Adrenal gland (tissue), 12 donors: ENCODE results near the gene GLI2. TPM values are rescaled to one million over a fixed set of nuclear protein-coding genes. Genes with fewer than 3 reads are reported as not detected.

ENCODE experiments used
- DNase-seq, 7 donors: peaks; one replicate each; pipeline ENCODE4 v3.0.0-alpha.2; 2019 to 2020
- H3K27ac ChIP-seq, 5 donors: fragments of 200-600 bp; sonication (generic) in 4 of 5; 1 replicate in 3 of 5; 2 replicates in 2 of 5; pipeline versions ENCODE4 v1.5.1 to v1.8.0; 2016 to 2020; ENCODE audit warnings: mild to moderate bottlenecking in 1 of 5
- H3K27me3 ChIP-seq: fragments of 200-600 bp; 2 replicates; pipeline ENCODE4 v1.8.0; 2021
- H3K36me3 ChIP-seq, 2 donors: fragments of 200-600 bp; replicated peaks in 1 of 2; 1 replicate in 1 of 2; 2 replicates in 1 of 2; pipeline versions ENCODE4 v1.5.1 to v1.8.0; 2018 to 2022
- H3K4me1 ChIP-seq, 2 donors: fragments of 200-600 bp; replicated peaks in 1 of 2; 1 replicate in 1 of 2; 2 replicates in 1 of 2; pipeline versions ENCODE4 v1.5.1 to v1.8.0; 2018 to 2021
- H3K4me3 ChIP-seq, 4 donors: fragments of 200-600 bp; sonication (generic) in 3 of 4; one replicate each; pipeline ENCODE4 v1.5.1; 2016 to 2018
- H3K9me3 ChIP-seq, 3 donors: fragments of 200-600 bp; sonication (generic) in 1 of 3; replicated peaks in 1 of 3; 1 replicate in 2 of 3; 2 replicates in 1 of 3; pipeline versions ENCODE4 v1.5.1 to v1.8.0; 2016 to 2021
- CTCF ChIP-seq, 6 experiments: fragments of 450-650 bp in 4 of 6; fragments of 200-600 bp in 2 of 6; sonication (generic) in 1 of 6; IDR thresholded peaks; 1 replicate in 5 of 6; 2 replicates in 1 of 6; pipeline versions ENCODE4 v1.5.1 to v1.8.0; 2016 to 2021; ENCODE audit warnings: antibody characterized with exemption in 6 of 6, mild to moderate bottlenecking in 2 of 6, moderate library complexity in 1 of 6
- POLR2A ChIP-seq, 2 donors: fragments of 450-650 bp; IDR thresholded peaks; one replicate each; pipeline ENCODE4 v1.6.1; 2017; ENCODE audit warnings: antibody characterized with exemption in 2 of 2, mild to moderate bottlenecking in 2 of 2, moderate library complexity in 1 of 2
- WGBS, 4 donors: extraction: QIAGEN DNeasy Blood & Tissue Kit in 2 of 4; methylation state at CpG; one replicate each; pipeline versions ENCODE4 v1.1.5 to v1.1.7; 2013 to 2017; 5-methylcytosine and 5-hydroxymethylcytosine counted together
- intact Hi-C, 2 donors: fragments of 100-400 bp; cut with DNase I; formaldehyde crosslinking; loops; one replicate each; pipeline versions ENCODE4 v1.14.1 to v1.15.0; 2022 to 2023
- polyA plus RNA-seq, 3 donors: library from polyadenylated mRNA; stranded (reverse); fragments of 200-250 nt in 2 of 3; fragments of 350-450 nt in 1 of 3; fragmentation: Illumina TruSeq in 1 of 3; extraction: RNeasy Lipid Tissue Mini Kit (QIAGEN cat#74804) in 1 of 3; gene quantifications; one replicate each; pipeline ENCODE4 v1.2.3, GENCODE V29; 2013 to 2014
- total RNA-seq, 9 donors: library from RNA; depleted of rRNA in 4 of 9; stranded (reverse); fragments of >200 nt in 4 of 9; fragments of 120-200 nt in 1 of 9; fragmentation: NEBNext Ultra II Directional in 1 of 9; extraction: Animal tissue kit (Norgen Biotek cat#: 25700) in 1 of 9; gene quantifications; one replicate each; pipeline versions ENCODE4 v1.1.0 to v1.2.4, GENCODE V29; 2013 to 2023
- donor health status: healthy with polysubstance abuse.
- donor health status: Bipolar disorder and iron deficiency.
- donor health status: DM: yes; HTN: yes; CAD: no.
- donor health status: DM: no; HTN: no; CAD: no.
- donor health status: DM: no; HTN: no; CAD: no.
- donor health status: DM: yes; HTN: yes; CAD: no.

The GLI2 gene
- total and polyA plus RNA-seq, 12 donors, result 0.51 to 4.5 (median 2.5) TPM

- Histone ChIP-seq H3K27me3 (no peaks in the 10 kb centered on the region), H3K4me3 (no peak overlapping the region), H3K27ac (no peak overlapping the region), H3K4me1 (no peaks in the 10 kb centered on the region), H3K9me3 (no peaks in the 10 kb centered on the region), H3K36me3 (no peaks in the 10 kb centered on the region)
- TF ChIP-seq CTCF (IDR thresholded peaks at IDR 0.05), result no peak
- TF ChIP-seq POLR2A (IDR thresholded peaks at IDR 0.05), result no peak
- WGBS, 4 donors, result 81 to 82% (median 82%) methylated on average over 5 of the region's 5 CpGs
- DNase-seq, result no peak
- intact Hi-C loops, result no loop called here
Measured at GRCh38 chr2:120711694-120712093, 24.0 kb upstream of the GLI2 start.

- H3K27ac ChIP-seq, result no peak overlapping the region
- TF ChIP-seq POLR2A (IDR thresholded peaks at IDR 0.05) (no peak), CTCF (IDR thresholded peaks at IDR 0.05) (no peak)
- no peaks in the 10 kb centered on the region for H3K4me1 ChIP-seq
- 62 to 71% (median 66%) methylated on average over 5 to 7 of the region's 7 CpGs for WGBS, 4 donors
- H3K27me3 ChIP-seq, result no peaks in the 10 kb centered on the region
- H3K9me3 ChIP-seq, result no peaks in the 10 kb centered on the region
- intact Hi-C loops, result no loop called here
- no peaks in the 10 kb centered on the region for H3K36me3 ChIP-seq
- H3K4me3 ChIP-seq, result no peak overlapping the region
- no peak for DNase-seq
Measured at GRCh38 chr2:120712180-120712681, 23.4 kb upstream of the GLI2 start.

- no peaks in the 10 kb centered on the region for H3K4me1 ChIP-seq
- TF ChIP-seq POLR2A (IDR thresholded peaks at IDR 0.05), result no peak
- TF ChIP-seq CTCF (IDR thresholded peaks at IDR 0.05), result no peak
- no peak overlapping the region for H3K4me3 ChIP-seq
- H3K27ac ChIP-seq, result no peak overlapping the region
- H3K27me3 ChIP-seq, result no peaks in the 10 kb centered on the region
- DNase-seq, result no peak
- no peaks in the 10 kb centered on the region for H3K9me3 ChIP-seq
- intact Hi-C loops, result no loop called here
- no peaks in the 10 kb centered on the region for H3K36me3 ChIP-seq
- WGBS, 4 donors, result 80 to 89% (median 84%) methylated on average over 8 of the region's 8 CpGs
Measured at GRCh38 chr2:120715353-120715752, 20.3 kb upstream of the GLI2 start.

- DNase-seq, result no peak
- Histone ChIP-seq H3K36me3 (no peaks in the 10 kb centered on the region), H3K4me3 (no peak overlapping the region), H3K27ac (no peak overlapping the region), H3K4me1 (no peaks in the 10 kb centered on the region), H3K27me3 (no peaks in the 10 kb centered on the region), H3K9me3 (no peaks in the 10 kb centered on the region)
- intact Hi-C loops, result no loop called here
- WGBS, 4 donors, result 66 to 89% (median 85%) methylated on average over 4 to 8 of the region's 8 CpGs
- TF ChIP-seq CTCF (IDR thresholded peaks at IDR 0.05) (no peak), POLR2A (IDR thresholded peaks at IDR 0.05) (no peak)
Measured at GRCh38 chr2:120715941-120716340, 19.7 kb upstream of the GLI2 start.
